ENCODE measurements around the gene ZMAT2.
"Not testable (repeated sequence)": the region's sequence is repeated elsewhere in the genome, so short reads cannot be mapped to it uniquely, and the experiment has no call there.

The ZMAT2 gene, protein sequence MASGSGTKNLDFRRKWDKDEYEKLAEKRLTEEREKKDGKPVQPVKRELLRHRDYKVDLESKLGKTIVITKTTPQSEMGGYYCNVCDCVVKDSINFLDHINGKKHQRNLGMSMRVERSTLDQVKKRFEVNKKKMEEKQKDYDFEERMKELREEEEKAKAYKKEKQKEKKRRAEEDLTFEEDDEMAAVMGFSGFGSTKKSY

GRCh38 chr5:140700177-140701144 lies at the start of gene ZMAT2:
Gene ZMAT2 (plus strand): TSS chr5:140700447. CDS start chr5:140700461, 14 bp downstream.
- DNase-seq = peak; percentile 94

DNA sequence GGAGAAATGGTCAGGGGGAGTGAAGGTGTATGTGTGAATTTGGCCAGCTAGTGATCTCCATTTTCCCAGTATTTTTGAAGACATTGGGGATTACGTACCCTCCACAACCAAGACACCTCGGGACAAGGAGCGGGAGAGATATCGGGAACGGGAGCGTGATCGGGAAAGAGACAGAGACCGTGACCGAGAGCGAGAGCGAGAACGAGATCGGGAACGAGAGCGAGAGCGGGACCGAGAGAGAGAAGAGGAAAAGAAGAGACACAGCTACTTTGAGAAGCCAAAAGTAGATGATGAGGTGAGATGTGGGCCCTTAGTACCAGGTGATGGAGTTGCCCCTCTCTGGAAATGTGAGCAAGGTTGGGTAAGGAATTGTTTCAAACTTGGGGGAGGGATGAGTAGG lies 41.4 kb upstream of the ZMAT2 start:
- no peak for DNase-seq

DNA sequence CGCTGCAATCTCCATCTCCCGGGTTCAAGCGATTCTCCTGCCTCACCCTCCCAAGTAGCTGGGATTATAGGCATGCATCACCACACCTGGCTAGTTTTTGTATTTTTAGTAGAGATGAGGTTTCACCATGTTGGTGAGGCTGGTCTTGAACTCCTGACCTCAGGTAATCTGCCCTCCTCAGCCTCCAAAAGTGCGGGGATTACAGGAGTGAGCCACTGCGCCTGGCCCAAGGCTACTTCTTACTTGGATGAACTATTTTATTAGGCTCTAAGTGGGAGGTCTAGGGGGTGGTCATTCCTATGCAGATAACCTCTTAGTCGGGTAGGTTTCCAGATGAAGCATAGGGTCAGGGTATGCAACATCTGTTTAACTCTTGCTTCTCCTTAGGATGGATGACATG lies 39.9 kb upstream of the ZMAT2 start:
- not testable (repeated sequence) for DNase-seq

DNA sequence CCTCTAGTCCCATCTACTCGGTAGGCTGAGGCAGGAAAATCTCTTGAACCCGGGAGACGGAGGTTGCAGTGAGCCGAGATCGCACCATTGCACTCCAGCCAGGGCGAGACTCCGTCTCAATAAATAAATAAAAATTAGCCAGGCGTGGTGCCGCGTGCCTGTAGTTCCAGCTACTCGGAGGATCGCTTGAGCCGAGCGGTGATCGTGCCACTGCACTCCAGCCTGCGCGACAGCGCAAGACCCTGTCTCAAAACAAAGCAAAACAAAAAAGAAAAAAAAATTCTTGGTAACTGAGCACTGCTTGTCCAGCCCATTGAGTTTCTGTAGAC lies 36.3 kb upstream of the ZMAT2 start:
- DNase-seq = no peak

DNA sequence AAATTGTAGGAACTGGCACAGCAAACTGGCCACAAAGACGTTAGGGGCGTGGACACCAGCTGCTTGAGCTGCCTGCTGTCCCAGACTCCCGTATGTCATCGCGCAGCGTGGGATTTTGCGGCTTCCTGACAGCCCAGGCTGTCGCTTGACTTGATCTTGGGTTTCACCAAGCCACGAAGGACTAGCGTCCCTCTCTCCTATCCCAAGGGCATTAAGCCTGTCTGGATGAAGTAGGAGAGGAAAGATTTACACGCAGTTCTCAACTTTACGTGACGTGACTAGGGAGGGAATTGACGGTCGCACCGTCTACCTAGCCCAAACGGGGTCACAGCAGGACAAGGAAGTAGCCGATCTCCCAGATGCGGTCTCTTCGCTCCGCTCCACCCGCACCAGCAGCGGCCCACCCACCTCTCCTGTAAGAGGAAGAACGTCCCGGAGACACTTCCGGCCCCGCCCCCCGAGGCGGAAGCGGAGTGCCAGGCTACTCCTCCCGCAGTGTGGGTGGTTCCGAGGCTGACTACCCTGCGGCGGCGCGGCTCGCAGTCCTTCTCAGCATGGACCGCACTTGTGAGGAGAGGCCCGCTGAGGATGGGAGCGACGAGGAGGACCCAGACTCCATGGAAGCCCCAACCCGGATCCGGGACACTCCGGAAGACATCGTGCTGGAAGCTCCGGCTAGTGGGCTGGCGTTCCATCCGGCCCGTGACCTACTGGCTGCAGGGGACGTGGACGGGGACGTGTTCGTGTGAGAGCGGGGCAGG lies 35.7 kb upstream of the ZMAT2 start, which contains the start of gene WDR55:
Gene WDR55, plus strand, starts transcription at position 546 of the 761 bp plus-strand sequence. Its CDS starts 9 bp downstream, at position 555.
- peak; percentile 98 for DNase-seq

DNA sequence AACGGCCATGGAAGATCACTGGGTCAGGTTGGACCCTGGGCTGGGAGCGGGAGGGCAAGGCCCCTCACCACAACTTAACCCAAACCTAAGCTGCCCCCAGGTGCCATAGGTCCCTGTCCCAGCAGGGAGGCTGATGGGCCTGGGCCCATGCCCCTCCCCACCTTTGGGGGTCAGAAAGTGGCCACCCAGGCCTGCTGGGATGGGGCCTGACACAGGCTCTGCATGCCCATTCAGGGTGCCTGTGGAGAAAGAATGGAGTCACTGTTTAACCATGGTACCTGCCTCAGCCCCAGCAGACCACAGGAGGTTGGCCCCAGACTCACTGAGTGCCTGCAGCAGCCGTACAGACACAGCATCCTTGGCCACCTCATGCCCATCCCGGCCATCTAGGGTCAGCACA lies 29.2 kb upstream of the ZMAT2 start:
- DNase-seq = not testable (repeated sequence)

DNA sequence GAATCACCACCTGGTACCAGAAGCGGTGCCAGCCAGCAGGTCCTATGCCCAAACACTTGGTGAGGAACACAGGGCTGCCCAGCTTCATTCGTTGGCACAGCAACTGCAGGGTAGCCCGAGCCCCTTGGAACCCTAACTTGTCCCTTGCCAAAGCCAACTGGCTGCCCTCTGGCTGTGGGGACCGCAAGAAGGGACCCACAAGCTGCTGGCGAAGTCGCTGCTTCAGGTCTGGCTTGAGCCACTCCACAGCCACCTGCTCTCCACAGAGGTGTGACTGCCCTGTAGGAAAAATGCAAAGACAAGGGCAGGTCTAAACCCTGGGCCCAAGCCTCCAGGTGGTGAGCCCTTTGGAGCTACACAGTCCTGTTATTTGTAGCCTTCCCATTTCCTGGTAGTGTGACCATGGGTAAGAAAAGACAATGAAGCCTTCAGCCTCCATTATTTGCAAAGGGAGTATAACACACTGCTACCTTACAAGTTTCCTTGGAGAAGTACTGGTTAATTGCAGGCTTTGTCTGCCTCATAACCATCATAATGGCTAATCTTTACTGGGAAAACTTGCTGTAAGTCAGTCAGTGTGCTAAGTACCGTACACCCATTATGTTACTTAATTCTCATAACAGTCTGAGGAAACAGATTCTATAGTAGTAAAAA lies 28.6 kb upstream of the ZMAT2 start:
- no peak for DNase-seq

DNA sequence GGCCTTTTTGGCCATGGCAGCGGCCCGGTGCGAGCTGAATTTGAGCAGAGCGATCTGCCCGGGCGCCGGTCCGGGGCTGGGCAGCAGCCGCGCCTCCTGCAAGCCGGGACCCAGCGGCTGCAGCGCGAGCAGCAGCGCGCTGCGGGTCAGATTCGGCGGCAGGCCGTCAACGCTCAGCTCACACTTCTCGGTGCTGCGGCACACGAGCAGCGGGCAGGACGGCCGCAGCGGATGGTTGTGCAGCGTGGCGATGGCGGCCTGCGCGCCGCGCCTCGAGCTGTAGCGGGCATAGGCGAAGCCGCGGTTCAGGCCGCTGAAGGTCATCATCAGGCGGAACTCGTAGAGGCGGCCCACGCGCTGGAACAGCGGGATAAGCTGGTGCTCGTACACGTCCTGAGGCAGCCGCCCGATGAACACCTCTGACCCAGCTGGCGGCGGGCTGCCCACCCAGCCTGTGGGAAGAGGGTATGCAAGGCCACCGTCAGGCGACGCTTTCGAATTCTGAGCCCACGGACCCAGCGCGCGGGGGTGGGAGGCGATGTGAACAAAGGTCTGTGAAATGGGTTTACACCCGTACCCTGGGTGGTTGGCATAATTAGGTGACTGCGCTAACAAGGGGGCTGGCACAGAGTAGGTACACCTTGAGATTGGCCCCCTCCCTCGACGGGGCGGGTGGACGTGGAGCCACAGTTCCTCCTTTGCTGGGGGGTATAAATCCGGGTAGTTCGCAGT lies 27.6 kb upstream of the ZMAT2 start:
- DNase-seq = peak; percentile 40

DNA sequence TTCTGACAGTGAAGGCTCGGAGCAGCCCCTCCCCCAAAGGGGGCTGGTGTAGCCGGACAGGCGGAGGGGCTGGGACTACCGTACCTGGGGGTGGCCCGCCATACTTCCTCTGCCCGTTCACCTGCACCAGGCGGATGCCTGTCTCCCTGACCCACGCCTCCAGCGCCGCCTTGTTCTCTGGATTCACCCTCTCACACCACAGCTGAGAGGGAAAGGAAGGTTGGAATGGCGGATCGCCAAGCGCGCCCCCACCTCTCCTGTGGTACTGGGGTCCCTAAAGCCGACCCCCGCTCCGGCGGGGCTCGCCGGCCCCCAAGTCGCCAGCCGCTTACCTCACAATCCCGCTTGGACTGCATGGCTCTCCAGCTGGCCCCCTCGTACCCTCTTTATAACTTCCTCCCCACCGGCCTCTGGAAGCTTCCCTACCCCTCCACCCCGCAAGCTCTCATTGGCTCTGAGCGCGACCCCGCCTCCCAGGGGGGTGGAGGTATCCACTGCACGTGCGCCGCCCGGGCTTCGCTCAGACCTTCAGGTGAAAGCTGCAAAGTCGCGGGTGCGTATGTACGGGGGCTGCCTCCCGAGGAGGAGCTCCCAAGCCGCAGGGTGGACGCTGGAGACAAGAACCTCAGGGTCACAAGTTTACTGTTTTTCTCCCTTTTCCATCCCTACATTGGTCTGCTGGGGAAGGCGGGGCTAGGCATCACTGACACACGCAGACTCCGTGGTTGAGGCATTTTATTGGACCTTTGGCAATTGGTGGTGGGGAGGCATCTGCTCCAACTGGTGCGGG lies 26.9 kb upstream of the ZMAT2 start, which contains the start of gene DND1:
Gene DND1, minus strand, starts transcription at position 390 of the 790 bp plus-strand sequence. Its CDS starts 34 bp downstream, at position 356.
- DNase-seq = peak; percentile 10

- no peak for DNase-seq
Measured at GRCh38 chr5:140674211-140674610, 26.0 kb upstream of the ZMAT2 start.

DNA sequence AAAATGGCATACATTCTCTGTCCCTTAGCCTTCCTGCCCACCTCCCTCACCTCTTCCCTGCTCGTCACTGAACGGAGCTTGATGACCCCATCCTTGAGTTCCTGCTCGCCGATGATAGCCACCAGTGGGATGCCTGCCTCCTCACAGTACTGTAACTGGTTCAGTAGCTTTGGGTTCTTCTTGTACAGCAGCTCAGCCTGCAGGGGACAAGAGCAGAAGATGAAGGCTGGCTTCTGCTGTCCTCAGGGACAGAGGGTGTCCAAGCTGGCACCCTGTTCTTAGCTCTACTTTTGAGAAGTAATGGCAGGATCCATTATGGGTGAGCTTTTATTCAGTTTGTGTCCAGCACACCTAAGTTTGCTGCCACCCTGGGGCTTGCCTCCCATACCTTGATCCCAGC lies 25.6 kb upstream of the ZMAT2 start:
- DNase-seq = no peak

GRCh38 chr5:140677947-140678346 lies 22.3 kb upstream of the ZMAT2 start:
- DNase-seq = no peak

DNA sequence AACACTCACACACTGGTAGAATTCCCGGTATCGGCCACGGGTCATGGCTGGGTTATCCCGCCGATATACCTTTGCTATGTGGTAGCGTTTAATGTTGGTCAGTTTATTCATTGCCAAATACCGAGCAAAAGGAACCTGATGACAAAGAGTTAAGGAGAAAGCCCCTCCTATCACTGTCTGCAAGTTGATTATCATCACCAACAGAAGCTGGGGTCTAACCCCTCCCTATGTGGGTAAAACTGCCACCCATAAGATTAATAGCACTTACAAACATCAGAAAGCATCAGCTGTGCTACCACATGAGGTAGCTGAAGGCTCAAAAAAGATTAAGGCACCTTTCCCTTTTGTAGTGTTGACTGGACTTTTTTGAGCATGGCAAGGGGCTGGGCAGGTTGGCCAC lies 21.3 kb upstream of the ZMAT2 start:
- DNase-seq = no peak

DNA sequence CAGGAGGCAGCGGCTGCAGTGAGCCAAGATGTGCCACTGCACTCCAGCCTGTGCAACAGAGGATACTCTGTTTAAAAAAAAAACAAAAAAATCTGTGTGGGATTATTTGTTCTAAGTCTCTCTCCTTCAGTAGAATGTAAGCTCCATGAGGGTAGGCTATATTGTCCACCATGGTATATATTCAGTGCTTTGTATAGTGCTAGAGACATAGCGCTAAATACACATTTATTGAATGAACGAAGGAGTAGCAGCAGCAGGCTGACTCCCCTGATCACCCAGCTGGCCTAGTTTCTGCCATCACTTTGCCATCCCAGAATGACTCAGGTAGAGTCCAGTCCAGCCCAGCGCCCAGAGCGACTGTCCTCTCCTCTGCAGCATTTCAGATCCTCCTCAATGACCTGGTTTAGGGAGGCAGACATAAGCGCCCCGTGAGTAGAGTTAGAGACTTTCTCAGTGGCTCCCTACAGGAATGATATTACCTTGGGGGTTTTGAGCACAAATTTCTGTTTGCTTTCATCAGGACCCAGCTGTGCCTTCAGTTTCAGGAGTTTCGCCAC lies 9.8 kb upstream of the ZMAT2 start:
- no peak for DNase-seq

- peak; percentile 91 for DNase-seq
Measured at GRCh38 chr5:140690941-140691924, 9.0 kb upstream of the ZMAT2 start, which contains the start of the genes HARS1 and HARS2. Gene HARS1 (minus strand): TSS chr5:140691370. CDS start chr5:140691304, 66 bp downstream. Gene HARS2 (plus strand): TSS chr5:140691455. CDS start chr5:140691649, 194 bp downstream.

GRCh38 chr5:140694276-140694675 lies 6.0 kb upstream of the ZMAT2 start:
- no peak for DNase-seq

- DNase-seq = no peak
Measured at GRCh38 chr5:140696891-140697492, 3.3 kb upstream of the ZMAT2 start.

GRCh38 chr5:140707812-140708211 lies 7.6 kb downstream of the ZMAT2 start:
- no peak for DNase-seq

- DNase-seq = not testable (repeated sequence)
Measured at GRCh38 chr5:140708787-140709186, 8.5 kb downstream of the ZMAT2 start.
